Astrocyte (in vitro differentiated cells and primary cell): ENCODE results near the gene STUM. TPM values are rescaled to one million over a fixed set of nuclear protein-coding genes. Genes with fewer than 3 reads are reported as not detected.

Source experiments
- DNase-seq: peaks from one replicate; pipeline ENCODE4 v3.0.0-alpha.2; 2010; ENCODE audit warnings: low read depth
- FAIRE-seq: peaks from 2 replicates; lab custom pipeline; 2011; peaks lifted over from hg19 to GRCh38; lab: Jason Lieb, UNC
- H2AFZ ChIP-seq: 2 replicates; pipeline ENCODE4 v1.6.0; 2012; ENCODE audit warnings: low read depth, low read length, inconsistent platforms
- H3K27ac ChIP-seq: 2 replicates; pipeline ENCODE4 v1.5.1; 2011; ENCODE audit warnings: low read depth, low read length, inconsistent platforms
- H3K27me3 ChIP-seq: 2 replicates; pipeline ENCODE4 v1.6.0; 2011; ENCODE audit warnings: low read length, inconsistent platforms; ENCODE audit not compliant: insufficient read depth
- H3K36me3 ChIP-seq: 2 replicates; pipeline ENCODE4 v1.5.1; 2011; ENCODE audit warnings: low read length, inconsistent platforms; ENCODE audit not compliant: insufficient read depth
- H3K4me1 ChIP-seq: 2 replicates; pipeline ENCODE4 v1.5.1; 2011; ENCODE audit warnings: low read length, inconsistent platforms; ENCODE audit not compliant: insufficient read depth
- H3K4me2 ChIP-seq: 2 replicates; pipeline ENCODE4 v1.6.0; 2012; ENCODE audit warnings: low read length, inconsistent platforms
- H3K4me3 ChIP-seq: 2 replicates; pipeline ENCODE4 v1.5.1; 2011; ENCODE audit warnings: low read depth, mild to moderate bottlenecking, low read length, inconsistent platforms; ENCODE audit not compliant: insufficient read depth
- H3K79me2 ChIP-seq: 2 replicates; pipeline ENCODE4 v1.6.0; 2012; ENCODE audit warnings: mild to moderate bottlenecking, low read length, inconsistent platforms; ENCODE audit not compliant: insufficient read depth
- H3K9ac ChIP-seq: 2 replicates; pipeline ENCODE4 v1.6.0; 2012; ENCODE audit warnings: mild to moderate bottlenecking, low read length, inconsistent platforms
- H3K9me3 ChIP-seq: 2 replicates; pipeline ENCODE4 v1.5.1; 2012; ENCODE audit warnings: low read depth, mild to moderate bottlenecking, low read length, inconsistent platforms; ENCODE audit not compliant: insufficient read depth
- H4K20me1 ChIP-seq: 2 replicates; pipeline ENCODE4 v1.6.0; 2012; ENCODE audit warnings: low read length, inconsistent platforms; ENCODE audit not compliant: insufficient read depth
- H3K27ac Mint-ChIP-seq: one replicate; pipeline ENCODE4 v1.8.0; 2021; ENCODE audit warnings: mild to moderate bottlenecking, mixed read lengths; ENCODE audit not compliant: unreplicated experiment
- H3K27me3 Mint-ChIP-seq: one replicate; pipeline ENCODE4 v1.8.0; 2021; ENCODE audit warnings: low read depth, mixed read lengths; ENCODE audit not compliant: unreplicated experiment
- H3K36me3 Mint-ChIP-seq: one replicate; pipeline ENCODE4 v1.8.0; 2021; ENCODE audit warnings: low read depth, mixed read lengths; ENCODE audit not compliant: unreplicated experiment
- H3K4me1 Mint-ChIP-seq: one replicate; pipeline ENCODE4 v1.8.0; 2021; ENCODE audit warnings: low read depth, mixed read lengths; ENCODE audit not compliant: unreplicated experiment
- H3K4me3 Mint-ChIP-seq: one replicate; pipeline ENCODE4 v1.8.0; 2021; ENCODE audit warnings: mild to moderate bottlenecking, moderate library complexity, mixed read lengths; ENCODE audit not compliant: unreplicated experiment
- H3K9me3 Mint-ChIP-seq: one replicate; pipeline ENCODE4 v1.8.0; 2021; ENCODE audit warnings: mild to moderate bottlenecking, mixed read lengths; ENCODE audit not compliant: unreplicated experiment
- EZH2 ChIP-seq: IDR thresholded peaks from 2 replicates; pipeline ENCODE4 v1.6.1; 2012; ENCODE audit warnings: mild to moderate bottlenecking, low read length, inconsistent platforms; ENCODE audit not compliant: insufficient read depth
- total RNA-seq: library from RNA; stranded (reverse); gene quantifications from 2 replicates; pipeline ENCODE4 v1.2.1, GENCODE V29; 2021
- TF ChIP-seq, protein P1 (sequence below): IDR thresholded peaks from 2 replicates; pipeline ENCODE4 v1.5.1; 2011; ENCODE audit warnings: low read depth, mild to moderate bottlenecking, inconsistent platforms, low read length, moderate library complexity; ENCODE audit not compliant: insufficient read depth

Gene STUM
- total RNA-seq, 1 donor from 2014 or later: not detected

- no peak for TF ChIP-seq EZH2
- TF ChIP-seq, protein P1, sequence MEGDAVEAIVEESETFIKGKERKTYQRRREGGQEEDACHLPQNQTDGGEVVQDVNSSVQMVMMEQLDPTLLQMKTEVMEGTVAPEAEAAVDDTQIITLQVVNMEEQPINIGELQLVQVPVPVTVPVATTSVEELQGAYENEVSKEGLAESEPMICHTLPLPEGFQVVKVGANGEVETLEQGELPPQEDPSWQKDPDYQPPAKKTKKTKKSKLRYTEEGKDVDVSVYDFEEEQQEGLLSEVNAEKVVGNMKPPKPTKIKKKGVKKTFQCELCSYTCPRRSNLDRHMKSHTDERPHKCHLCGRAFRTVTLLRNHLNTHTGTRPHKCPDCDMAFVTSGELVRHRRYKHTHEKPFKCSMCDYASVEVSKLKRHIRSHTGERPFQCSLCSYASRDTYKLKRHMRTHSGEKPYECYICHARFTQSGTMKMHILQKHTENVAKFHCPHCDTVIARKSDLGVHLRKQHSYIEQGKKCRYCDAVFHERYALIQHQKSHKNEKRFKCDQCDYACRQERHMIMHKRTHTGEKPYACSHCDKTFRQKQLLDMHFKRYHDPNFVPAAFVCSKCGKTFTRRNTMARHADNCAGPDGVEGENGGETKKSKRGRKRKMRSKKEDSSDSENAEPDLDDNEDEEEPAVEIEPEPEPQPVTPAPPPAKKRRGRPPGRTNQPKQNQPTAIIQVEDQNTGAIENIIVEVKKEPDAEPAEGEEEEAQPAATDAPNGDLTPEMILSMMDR: no peak
- H3K9me3 ChIP-seq: no peaks in the 10 kb centered on the region
- peaks cover 14% of the 10 kb centered on the region for H3K27me3 Mint-ChIP-seq
- no peaks in the 10 kb centered on the region for H3K9me3 Mint-ChIP-seq
- no peak overlapping the region for H3K27ac ChIP-seq
- no peaks in the 10 kb centered on the region for H3K79me2 ChIP-seq
- H3K27me3 ChIP-seq: no peaks in the 10 kb centered on the region
- peaks cover 20% of the 10 kb centered on the region for H3K4me1 Mint-ChIP-seq
- FAIRE-seq: no peak
- no peaks in the 10 kb centered on the region for H3K36me3 ChIP-seq
- H3K9ac ChIP-seq: no peak overlapping the region
- H3K4me1 ChIP-seq: peaks cover 27% of the 10 kb centered on the region
- no peak overlapping the region for H3K27ac Mint-ChIP-seq
- DNase-seq: no peak
- no peak overlapping the region for H3K4me3 Mint-ChIP-seq
- H3K4me3 ChIP-seq: no peak overlapping the region
- H3K4me2 ChIP-seq: no peak overlapping the region
- H3K36me3 Mint-ChIP-seq: peaks cover 6% of the 10 kb centered on the region
- H4K20me1 ChIP-seq: no peaks in the 10 kb centered on the region
- no peak overlapping the region for H2AFZ ChIP-seq
Measured at GRCh38 chr1:226649780-226650179, 101.2 kb downstream of the STUM start.

GRCh38 chr1:226650236-226650841 is 101.8 kb downstream of the STUM start:
- Mint-ChIP-seq H3K9me3 (no peaks in the 10 kb centered on the region), H3K4me1 (peaks cover 25% of the 10 kb centered on the region), H3K27ac (no peak overlapping the region), H3K27me3 (peaks cover 14% of the 10 kb centered on the region), H3K4me3 (no peak overlapping the region), H3K36me3 (peaks cover 6% of the 10 kb centered on the region)
- H3K36me3 ChIP-seq: no peaks in the 10 kb centered on the region
- H3K9me3 ChIP-seq: no peaks in the 10 kb centered on the region
- no peak overlapping the region for H3K27ac ChIP-seq
- DNase-seq: no peak
- no peak for FAIRE-seq
- H3K79me2 ChIP-seq: no peaks in the 10 kb centered on the region
- H3K27me3 ChIP-seq: no peaks in the 10 kb centered on the region
- H2AFZ ChIP-seq: no peak overlapping the region
- TF ChIP-seq EZH2: no peak
- TF ChIP-seq, protein P1: no peak
- H3K4me1 ChIP-seq: peaks cover 29% of the 10 kb centered on the region
- H3K4me3 ChIP-seq: no peak overlapping the region
- H3K9ac ChIP-seq: no peak overlapping the region
- H4K20me1 ChIP-seq: no peaks in the 10 kb centered on the region
- H3K4me2 ChIP-seq: no peak overlapping the region

GRCh38 chr1:226651041-226651731 is 102.6 kb downstream of the STUM start:
- Histone ChIP-seq H3K27me3 (no peaks in the 10 kb centered on the region), H3K4me3 (no peak overlapping the region), H2AFZ (no peak overlapping the region), H3K79me2 (no peaks in the 10 kb centered on the region), H3K4me2 (no peak overlapping the region), H4K20me1 (no peaks in the 10 kb centered on the region), H3K36me3 (no peaks in the 10 kb centered on the region), H3K9ac (no peak overlapping the region), H3K27ac (no peak overlapping the region), H3K4me1 (peaks cover 32% of the 10 kb centered on the region), H3K9me3 (no peaks in the 10 kb centered on the region)
- no peak for DNase-seq
- Mint-ChIP-seq H3K27ac (no peak overlapping the region), H3K36me3 (peaks cover 6% of the 10 kb centered on the region), H3K9me3 (no peaks in the 10 kb centered on the region), H3K4me1 (peaks cover 24% of the 10 kb centered on the region), H3K27me3 (peaks cover 14% of the 10 kb centered on the region), H3K4me3 (no peak overlapping the region)
- FAIRE-seq: no peak
- TF ChIP-seq, protein P1: no peak
- TF ChIP-seq EZH2: no peak
